Measurements from ENCODE around the gene CD58.

- TF ChIP-seq CTCF (conservative IDR thresholded peaks at IDR 0.05; ENCODE audit: low read depth, low read length) (no peak), USF2 (IDR thresholded peaks at IDR 0.05; ENCODE audit: low read depth, low read length) (no peak), CHD1 (IDR thresholded peaks at IDR 0.05; ENCODE audit: low read depth, low read length) (no peak), POLR2A (IDR thresholded peaks at IDR 0.05; ENCODE audit: low read depth, low read length) (no peak), MAFK (IDR thresholded peaks at IDR 0.05; ENCODE audit: low read depth, low read length) (no peak)
Observed at GRCh38 chr1:116474921-116475849, 95.6 kb downstream of the CD58 start.
